Measurements from ENCODE around the gene NLRP5. TPM values are rescaled to one million over a fixed set of nuclear protein-coding genes. Genes with fewer than 3 reads are reported as not detected.

Gene NLRP5
- total and polyA plus RNA-seq, 12 donors: not detected

- ATAC-seq: no peak
- 89 to 90% methylated on average over 15 of the region's 15 CpGs for WGBS, 2 donors
- Histone ChIP-seq H3K4me1 (no peaks in the 10 kb centered on the region), H3K4me3 (no peak overlapping the region), H3K9me3 (peaks cover 0 to 15% (median 0%) of the 10 kb centered on the region in 11 donors), H3K27ac (no peak overlapping the region), H3K27me3 (peaks cover 0 to 6% (median 0%) of the 10 kb centered on the region in 7 donors), H3K36me3 (no peaks in the 10 kb centered on the region)
- no peak for DNase-seq
- TF ChIP-seq CTCF (IDR thresholded peaks at IDR 0.05): no peak
- intact Hi-C loops (cut with DNase I): no loop called here
These were observed 40.2 kb downstream of the NLRP5 start for GRCh38 chr19:56026769-56027168.

- H3K4me3 ChIP-seq: no peak overlapping the region
- no peaks in the 10 kb centered on the region for H3K4me1 ChIP-seq
- 83 to 89% methylated on average over 18 of the region's 18 CpGs for WGBS, 2 donors
- ATAC-seq: no peak
- H3K27ac ChIP-seq: no peak overlapping the region
- intact Hi-C loops (cut with DNase I): no loop called here
- no peak for DNase-seq
- no peak for TF ChIP-seq CTCF (IDR thresholded peaks at IDR 0.05)
- no peaks in the 10 kb centered on the region for H3K36me3 ChIP-seq
- peaks cover 0 to 4% (median 0%) of the 10 kb centered on the region in 11 donors for H3K9me3 ChIP-seq
- H3K27me3 ChIP-seq: peaks cover 0 to 29% (median 4%) of the 10 kb centered on the region in 7 donors
These were observed 67.0 kb downstream of the NLRP5 start for GRCh38 chr19:56053596-56053995.

GRCh38 chr19:56066152-56067023 lies 79.8 kb downstream of the NLRP5 start:
- Histone ChIP-seq H3K27ac (no peak overlapping the region), H3K4me3 (peak overlapping the region in 7 of 10 donors; percentile 4 to 45 (median 26)), H3K27me3 (peaks cover 0 to 35% (median 23%) of the 10 kb centered on the region in 7 donors), H3K9me3 (peaks cover 0 to under 1% (median 0%) of the 10 kb centered on the region in 11 donors), H3K4me1 (peaks cover 0 to 10% (median 8%) of the 10 kb centered on the region in 9 donors), H3K36me3 (no peaks in the 10 kb centered on the region)
- peak; percentile 81 to 94 (median 91) for TF ChIP-seq CTCF (IDR thresholded peaks at IDR 0.05)
- DNase-seq (peak; percentile 50 to 71), ATAC-seq (peak; percentile 55 to 86 (median 82))
- intact Hi-C loops (cut with DNase I): loop anchor here in 2 of 10 donors (5.0 kb wide), 1 partner anchor 286 kb away; no protein-coding TSS in a partner anchor
- 4% methylated on average over 39 of the region's 39 CpGs for WGBS, 2 donors

- no peak overlapping the region for H3K4me3 ChIP-seq
- 52 to 64% methylated on average over 3 of the region's 3 CpGs for WGBS, 2 donors
- no peak for TF ChIP-seq CTCF (IDR thresholded peaks at IDR 0.05)
- no peak overlapping the region for H3K27ac ChIP-seq
- no peaks in the 10 kb centered on the region for H3K36me3 ChIP-seq
- DNase-seq: no peak
- intact Hi-C loops (cut with DNase I): loop anchor here in 5 of 10 donors (5.0 to 10.0 kb wide), 3 partner anchors 265 to 285 kb away; no protein-coding TSS in a partner anchor
- H3K4me1 ChIP-seq: peaks cover 0 to 10% (median 8%) of the 10 kb centered on the region in 9 donors
- peaks cover 0 to 23% (median 10%) of the 10 kb centered on the region in 7 donors for H3K27me3 ChIP-seq
- no peaks in the 10 kb centered on the region for H3K9me3 ChIP-seq
- no peak for ATAC-seq
These were observed 83.1 kb downstream of the NLRP5 start for GRCh38 chr19:56069642-56070041.

Data from heart right ventricle (tissue), 16 donors.